ENCODE data around the gene ZNF749.

Gene ZNF749

DNA sequence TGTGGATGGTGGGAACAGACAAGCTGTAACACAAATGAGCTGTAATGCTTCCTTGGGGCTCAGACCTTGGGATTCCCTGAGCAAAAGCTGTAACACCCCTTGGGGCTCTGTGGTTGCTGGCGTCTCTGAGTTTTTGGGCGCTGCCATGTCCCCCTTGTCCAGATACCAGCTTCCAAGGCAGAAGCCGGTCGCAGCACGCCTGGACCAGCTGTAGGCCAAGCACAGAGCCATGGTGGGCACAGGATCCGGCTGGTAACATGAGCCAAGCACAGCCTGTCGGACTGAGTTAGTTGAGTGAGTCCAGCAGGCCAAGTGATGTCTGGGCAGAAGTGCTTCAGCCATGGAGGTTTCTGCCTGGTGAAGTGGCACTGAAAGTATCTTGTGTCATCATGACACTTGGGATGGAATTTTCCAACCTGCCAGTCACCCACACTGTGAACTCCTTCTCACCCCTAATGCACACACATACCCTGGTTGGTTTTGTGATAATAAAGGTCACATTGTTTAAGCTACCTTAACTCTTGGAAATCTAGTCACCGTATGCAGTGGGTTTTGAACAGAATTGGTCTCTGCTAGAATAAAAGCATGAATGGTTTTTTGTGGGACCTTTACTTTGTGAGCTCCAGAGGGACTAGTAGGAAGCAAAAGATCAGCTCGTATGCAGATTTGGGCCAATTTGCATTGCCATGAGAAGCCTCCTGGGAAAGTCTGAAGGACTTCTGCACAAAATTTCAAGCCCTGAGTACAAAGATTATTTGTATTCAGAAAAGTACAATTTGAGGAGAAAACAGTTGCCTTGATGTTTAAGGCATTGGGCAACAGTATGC is 31.2 kb upstream of the ZNF749 start:
- WGBS (ENCODE audit: extremely low coverage, insufficient coverage, low lambda C conversion rate): no CpG with 5 or more reads among the region's 9 CpGs
- DNase-seq: no peak
- no peaks in the 10 kb centered on the region for H3K4me1 ChIP-seq (ENCODE audit: control insufficient read depth, low read depth, low read length)
- no peak overlapping the region for H2BK5ac ChIP-seq (ENCODE audit: low read length)
- no peak overlapping the region for H3K56ac ChIP-seq (ENCODE audit: low read length)
- no peak overlapping the region for H4K5ac ChIP-seq (ENCODE audit: low read length)
- no peak overlapping the region for H2BK15ac ChIP-seq (replicated peaks; ENCODE audit: low read depth)
- H3K4me2 ChIP-seq (ENCODE audit: low read length): no peak overlapping the region
- H3K79me2 ChIP-seq (ENCODE audit: control insufficient read depth, insufficient read depth, low read length): no peaks in the 10 kb centered on the region
- no peaks in the 10 kb centered on the region for H3K27me3 ChIP-seq (ENCODE audit: insufficient read depth, low read length, poor library complexity)
- H3K4me3 ChIP-seq (ENCODE audit: low read length): no peak overlapping the region
- no peak overlapping the region for H3K4ac ChIP-seq (ENCODE audit: low read depth, low read length)
- no peak overlapping the region for H2AK5ac ChIP-seq (ENCODE audit: low read length)
- H3K36me3 ChIP-seq (ENCODE audit: control insufficient read depth, insufficient read depth, low read length): peaks cover under 1% of the 10 kb centered on the region
- no peak overlapping the region for H3K23ac ChIP-seq (ENCODE audit: low read length)
- H4K8ac ChIP-seq (ENCODE audit: low read depth, low read length): no peak overlapping the region
- no peaks in the 10 kb centered on the region for H3K79me1 ChIP-seq (ENCODE audit: low read length)
- no peak overlapping the region for H3K18ac ChIP-seq (ENCODE audit: low read length)
- H3K27ac ChIP-seq (ENCODE audit: low read depth, low read length): no peak overlapping the region
- H3K9ac ChIP-seq (ENCODE audit: low read length): no peak overlapping the region
- H2BK120ac ChIP-seq (ENCODE audit: low read depth, low read length): no peak overlapping the region

DNA sequence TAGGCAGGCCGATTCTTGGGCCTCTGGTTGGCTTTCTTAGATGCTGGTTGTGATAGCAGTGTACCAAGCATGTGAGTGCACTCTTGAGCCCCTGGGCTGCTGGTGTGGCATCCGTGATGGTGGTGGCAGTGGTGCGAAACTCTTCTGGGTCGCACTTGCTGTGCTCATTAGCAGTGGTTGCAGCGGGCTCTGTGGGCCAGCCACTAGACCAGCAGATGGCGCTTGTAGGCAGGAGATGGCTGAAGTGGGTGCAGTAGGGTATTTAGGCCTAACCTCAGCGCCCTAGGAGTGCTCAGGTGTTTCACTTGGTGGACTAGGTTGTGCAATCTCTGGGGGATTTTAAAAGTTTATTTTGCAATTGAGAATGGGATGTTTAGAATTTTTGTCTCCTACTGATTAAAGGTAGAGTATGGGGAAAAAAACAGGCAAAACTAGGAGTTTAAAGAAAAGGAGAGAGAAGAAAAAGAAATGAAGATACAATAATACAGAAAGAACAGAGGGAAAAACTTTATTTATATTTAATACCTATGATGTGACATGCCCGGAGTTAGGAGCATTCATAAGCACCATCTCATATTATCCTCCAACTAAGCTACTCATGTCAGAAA is 28.5 kb upstream of the ZNF749 start:
- Histone ChIP-seq H3K56ac (ENCODE audit: low read length) (no peak overlapping the region), H4K8ac (ENCODE audit: low read depth, low read length) (no peak overlapping the region), H3K27me3 (ENCODE audit: insufficient read depth, low read length, poor library complexity) (no peaks in the 10 kb centered on the region), H3K4me3 (ENCODE audit: low read length) (no peak overlapping the region), H2BK5ac (ENCODE audit: low read length) (no peak overlapping the region), H3K36me3 (ENCODE audit: control insufficient read depth, insufficient read depth, low read length) (no peaks in the 10 kb centered on the region), H3K23ac (ENCODE audit: low read length) (no peak overlapping the region), H3K79me2 (ENCODE audit: control insufficient read depth, insufficient read depth, low read length) (peaks cover 2% of the 10 kb centered on the region), H3K9ac (ENCODE audit: low read length) (no peak overlapping the region), H2BK15ac (replicated peaks; ENCODE audit: low read depth) (no peak overlapping the region), H4K5ac (ENCODE audit: low read length) (no peak overlapping the region), H3K18ac (ENCODE audit: low read length) (no peak overlapping the region), H2AK5ac (ENCODE audit: low read length) (no peak overlapping the region), H3K4me2 (ENCODE audit: low read length) (no peak overlapping the region), H2BK120ac (ENCODE audit: low read depth, low read length) (no peak overlapping the region), H3K4ac (ENCODE audit: low read depth, low read length) (no peak overlapping the region), H3K27ac (ENCODE audit: low read depth, low read length) (no peak overlapping the region), H3K4me1 (ENCODE audit: control insufficient read depth, low read depth, low read length) (no peaks in the 10 kb centered on the region), H3K79me1 (ENCODE audit: low read length) (peaks cover under 1% of the 10 kb centered on the region)
- WGBS (ENCODE audit: extremely low coverage, insufficient coverage, low lambda C conversion rate): no CpG with 5 or more reads among the region's 8 CpGs
- DNase-seq: peak; percentile 84

DNA sequence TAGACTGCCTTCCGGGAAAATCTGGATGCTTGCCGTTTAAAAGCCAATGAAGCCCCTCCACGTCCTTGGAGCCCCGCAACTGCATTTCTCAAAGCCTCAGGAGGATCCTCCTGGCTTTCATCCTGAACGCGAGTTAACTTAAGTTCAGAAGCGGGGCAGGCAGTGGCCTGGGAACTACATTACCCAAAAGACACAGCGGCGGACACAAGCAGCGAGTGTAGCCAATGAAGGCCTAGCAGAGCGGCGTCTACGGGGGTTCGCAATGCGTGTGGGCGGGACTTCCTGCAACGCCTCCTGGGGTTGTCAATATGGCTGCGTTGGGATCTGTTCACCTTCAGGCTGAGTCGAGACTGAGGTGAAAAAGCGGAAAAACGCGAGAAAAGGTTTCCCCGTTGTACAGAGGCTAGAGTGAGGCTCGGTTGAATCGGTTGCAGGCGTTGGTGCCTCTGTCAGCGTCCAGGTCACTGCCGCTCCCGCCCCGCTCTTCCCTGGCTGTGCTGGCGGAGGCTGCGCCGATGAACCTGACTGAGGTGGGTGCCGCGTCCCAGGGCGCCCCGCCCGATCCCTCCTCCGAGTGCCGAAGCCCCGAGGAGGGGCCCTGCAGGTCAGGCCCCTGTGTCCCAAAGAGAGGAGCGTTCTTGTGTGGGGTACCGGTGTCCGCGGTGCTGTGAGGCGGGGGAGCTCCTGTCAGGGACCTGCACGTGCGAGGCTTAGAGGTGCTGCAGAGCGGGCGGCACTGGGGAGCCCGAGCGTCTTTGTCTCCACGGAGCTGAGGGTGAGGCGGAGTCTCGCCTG is 24.1 kb upstream of the ZNF749 start, which contains the start of gene ZNF17:
ZNF17 (plus strand) TSS at position 285 of the 795 bp plus-strand sequence. CDS start 2,455 bp downstream, outside the sequence.
- Histone ChIP-seq H4K8ac (ENCODE audit: low read depth, low read length) (no peak within 1 kb of the TSS), H3K79me1 (ENCODE audit: low read length) (peaks cover 11% of the 10 kb centered on the region), H4K5ac (ENCODE audit: low read length) (no peak within 1 kb of the TSS), H2BK15ac (replicated peaks; ENCODE audit: low read depth) (no peak within 1 kb of the TSS), H3K27me3 (ENCODE audit: insufficient read depth, low read length, poor library complexity) (no peaks in the 10 kb centered on the region), H2BK120ac (ENCODE audit: low read depth, low read length) (no peak within 1 kb of the TSS), H3K36me3 (ENCODE audit: control insufficient read depth, insufficient read depth, low read length) (no peaks in the 10 kb centered on the region), H3K4me1 (ENCODE audit: control insufficient read depth, low read depth, low read length) (no peaks in the 10 kb centered on the region), H3K4me3 (ENCODE audit: low read length) (peak within 1 kb of the TSS; percentile 71), H3K4ac (ENCODE audit: low read depth, low read length) (no peak within 1 kb of the TSS), H3K18ac (ENCODE audit: low read length) (no peak within 1 kb of the TSS), H2AK5ac (ENCODE audit: low read length) (no peak within 1 kb of the TSS), H3K9ac (ENCODE audit: low read length) (peak within 1 kb of the TSS; percentile 76), H3K79me2 (ENCODE audit: control insufficient read depth, insufficient read depth, low read length) (peaks cover 8% of the 10 kb centered on the region), H3K23ac (ENCODE audit: low read length) (no peak within 1 kb of the TSS), H2BK5ac (ENCODE audit: low read length) (no peak within 1 kb of the TSS), H3K4me2 (ENCODE audit: low read length) (peak within 1 kb of the TSS; percentile 89), H3K27ac (ENCODE audit: low read depth, low read length) (no peak within 1 kb of the TSS), H3K56ac (ENCODE audit: low read length) (peak within 1 kb of the TSS; percentile 85)
- DNase-seq: peak; percentile 97
- no CpG with 5 or more reads among the region's 55 CpGs for WGBS (ENCODE audit: extremely low coverage, insufficient coverage, low lambda C conversion rate)

DNA sequence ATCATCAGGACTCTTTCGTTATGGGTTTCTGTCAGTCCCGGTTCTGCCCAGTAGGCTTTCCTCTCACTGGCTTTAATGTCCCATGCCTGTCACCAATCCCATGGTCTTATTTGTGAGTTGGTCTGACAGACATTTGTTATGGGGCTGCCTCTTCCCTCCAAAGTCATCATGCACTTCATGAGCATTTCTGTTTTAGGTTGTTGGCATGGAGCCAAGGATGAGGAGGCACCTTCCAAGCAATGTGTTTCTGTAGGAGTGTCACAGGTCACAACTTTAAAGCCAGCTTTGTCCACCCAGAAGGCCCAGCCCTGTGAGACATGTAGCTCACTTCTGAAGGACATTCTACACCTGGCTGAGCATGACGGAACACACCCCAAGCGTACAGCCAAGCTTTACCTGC is 15.7 kb upstream of the ZNF749 start:
- no peak overlapping the region for H3K56ac ChIP-seq (ENCODE audit: low read length)
- no CpG with 5 or more reads among the region's 4 CpGs for WGBS (ENCODE audit: extremely low coverage, insufficient coverage, low lambda C conversion rate)
- no peaks in the 10 kb centered on the region for H3K79me2 ChIP-seq (ENCODE audit: control insufficient read depth, insufficient read depth, low read length)
- H3K27ac ChIP-seq (ENCODE audit: low read depth, low read length): no peak overlapping the region
- no peak overlapping the region for H3K23ac ChIP-seq (ENCODE audit: low read length)
- no peak overlapping the region for H2AK5ac ChIP-seq (ENCODE audit: low read length)
- no peak overlapping the region for H3K4me2 ChIP-seq (ENCODE audit: low read length)
- H3K18ac ChIP-seq (ENCODE audit: low read length): no peak overlapping the region
- no peak overlapping the region for H2BK15ac ChIP-seq (replicated peaks; ENCODE audit: low read depth)
- H2BK5ac ChIP-seq (ENCODE audit: low read length): no peak overlapping the region
- H3K4ac ChIP-seq (ENCODE audit: low read depth, low read length): no peak overlapping the region
- peaks cover 4% of the 10 kb centered on the region for H3K36me3 ChIP-seq (ENCODE audit: control insufficient read depth, insufficient read depth, low read length)
- H2BK120ac ChIP-seq (ENCODE audit: low read depth, low read length): no peak overlapping the region
- DNase-seq: no peak
- H3K9ac ChIP-seq (ENCODE audit: low read length): no peak overlapping the region
- H3K4me3 ChIP-seq (ENCODE audit: low read length): no peak overlapping the region
- no peak overlapping the region for H4K8ac ChIP-seq (ENCODE audit: low read depth, low read length)
- H3K79me1 ChIP-seq (ENCODE audit: low read length): peaks cover 2% of the 10 kb centered on the region
- no peaks in the 10 kb centered on the region for H3K27me3 ChIP-seq (ENCODE audit: insufficient read depth, low read length, poor library complexity)
- no peaks in the 10 kb centered on the region for H3K4me1 ChIP-seq (ENCODE audit: control insufficient read depth, low read depth, low read length)
- H4K5ac ChIP-seq (ENCODE audit: low read length): no peak overlapping the region

DNA sequence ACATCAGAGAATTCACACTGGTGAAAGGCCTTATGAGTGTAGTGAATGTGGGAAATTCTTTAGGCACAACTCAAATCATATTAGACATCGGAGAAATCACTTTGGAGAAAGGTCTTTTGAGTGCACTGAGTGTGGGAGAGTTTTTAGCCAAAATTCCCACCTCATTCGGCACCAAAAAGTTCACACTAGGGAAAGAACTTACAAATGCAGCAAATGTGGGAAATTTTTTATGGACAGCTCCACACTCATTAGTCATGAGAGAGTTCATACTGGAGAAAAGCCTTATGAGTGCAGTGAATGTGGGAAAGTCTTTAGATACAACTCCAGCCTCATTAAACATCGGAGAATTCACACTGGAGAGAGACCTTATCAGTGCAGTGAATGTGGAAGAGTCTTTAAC is 14.1 kb upstream of the ZNF749 start:
- H4K5ac ChIP-seq (ENCODE audit: low read length): no peak overlapping the region
- H3K79me1 ChIP-seq (ENCODE audit: low read length): peaks cover 1% of the 10 kb centered on the region
- H3K27me3 ChIP-seq (ENCODE audit: insufficient read depth, low read length, poor library complexity): no peaks in the 10 kb centered on the region
- H3K4me3 ChIP-seq (ENCODE audit: low read length): no peak overlapping the region
- H3K27ac ChIP-seq (ENCODE audit: low read depth, low read length): no peak overlapping the region
- no peak overlapping the region for H3K18ac ChIP-seq (ENCODE audit: low read length)
- no peak overlapping the region for H3K56ac ChIP-seq (ENCODE audit: low read length)
- no peak overlapping the region for H4K8ac ChIP-seq (ENCODE audit: low read depth, low read length)
- no peaks in the 10 kb centered on the region for H3K79me2 ChIP-seq (ENCODE audit: control insufficient read depth, insufficient read depth, low read length)
- no peak overlapping the region for H2BK15ac ChIP-seq (replicated peaks; ENCODE audit: low read depth)
- H3K36me3 ChIP-seq (ENCODE audit: control insufficient read depth, insufficient read depth, low read length): peaks cover 4% of the 10 kb centered on the region
- no peak overlapping the region for H2BK120ac ChIP-seq (ENCODE audit: low read depth, low read length)
- no peak overlapping the region for H3K4me2 ChIP-seq (ENCODE audit: low read length)
- H3K4me1 ChIP-seq (ENCODE audit: control insufficient read depth, low read depth, low read length): no peaks in the 10 kb centered on the region
- H3K4ac ChIP-seq (ENCODE audit: low read depth, low read length): no peak overlapping the region
- no CpG with 5 or more reads among the region's 3 CpGs for WGBS (ENCODE audit: extremely low coverage, insufficient coverage, low lambda C conversion rate)
- no peak for DNase-seq
- H2AK5ac ChIP-seq (ENCODE audit: low read length): no peak overlapping the region
- H3K9ac ChIP-seq (ENCODE audit: low read length): no peak overlapping the region
- H2BK5ac ChIP-seq (ENCODE audit: low read length): no peak overlapping the region
- H3K23ac ChIP-seq (ENCODE audit: low read length): no peak overlapping the region

All from mesendoderm (in vitro differentiated cells).